C4-2B (cell line): Measurements from ENCODE around the gene ADGRV1.
A peak's percentile ranks its signal among the peaks of the same experiment; 100 is the strongest.

Source experiments
- H3K27ac ChIP-seq: fragments of 450-650 bp; 2 replicates; pipeline ENCODE4 v1.5.1; 2017
- CTCF ChIP-seq: fragments of 450-650 bp; conservative IDR thresholded peaks from 2 replicates; pipeline ENCODE4 v1.5.1; 2017; ENCODE audit warnings: mild to moderate bottlenecking
- ZFX ChIP-seq: fragments of 450-650 bp; IDR thresholded peaks from 2 replicates; pipeline ENCODE4 v1.6.1; 2017

ADGRV1 gene

GRCh38 chr5:90852531-90852930, 293.9 kb downstream of the ADGRV1 start:
- H3K27ac ChIP-seq: no peak overlapping the region
- TF ChIP-seq CTCF (no peak), ZFX (no peak)

- no peak for TF ChIP-seq ZFX
- TF ChIP-seq CTCF: no peak
- no peak overlapping the region for H3K27ac ChIP-seq
Observed at GRCh38 chr5:90853750-90854149, 295.2 kb downstream of the ADGRV1 start.

- no peak overlapping the region for H3K27ac ChIP-seq
- TF ChIP-seq CTCF: no peak
- TF ChIP-seq ZFX: no peak
Observed at GRCh38 chr5:90854169-90854568, 295.6 kb downstream of the ADGRV1 start.

GRCh38 chr5:90855296-90856010, 296.9 kb downstream of the ADGRV1 start:
- TF ChIP-seq CTCF (no peak), ZFX (no peak)
- no peak overlapping the region for H3K27ac ChIP-seq

GRCh38 chr5:90861843-90862586, 303.4 kb downstream of the ADGRV1 start:
- TF ChIP-seq CTCF (peak; percentile 46), ZFX (no peak)
- no peak overlapping the region for H3K27ac ChIP-seq

GRCh38 chr5:90865180-90865579, 306.6 kb downstream of the ADGRV1 start:
- TF ChIP-seq CTCF (no peak), ZFX (no peak)
- H3K27ac ChIP-seq: no peak overlapping the region

- TF ChIP-seq ZFX (no peak), CTCF (peak; percentile 72)
- H3K27ac ChIP-seq: no peak overlapping the region
Observed at GRCh38 chr5:90866333-90866732, 307.7 kb downstream of the ADGRV1 start.
